CD4-positive, alpha-beta T cell treated with Interleukin-6 for 4 hours (primary cell): ENCODE results near the gene MARCKSL1.
"Not testable (repeated sequence)": the region's sequence is repeated elsewhere in the genome, so short reads cannot be mapped to it uniquely, and the experiment has no call there.

ENCODE experiments used
- DNase-seq: peaks from one replicate; pipeline ENCODE4 v3.0.0-alpha.2; 2020; ENCODE audit warnings: mixed read lengths

The MARCKSL1 gene, protein sequence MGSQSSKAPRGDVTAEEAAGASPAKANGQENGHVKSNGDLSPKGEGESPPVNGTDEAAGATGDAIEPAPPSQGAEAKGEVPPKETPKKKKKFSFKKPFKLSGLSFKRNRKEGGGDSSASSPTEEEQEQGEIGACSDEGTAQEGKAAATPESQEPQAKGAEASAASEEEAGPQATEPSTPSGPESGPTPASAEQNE

DNA sequence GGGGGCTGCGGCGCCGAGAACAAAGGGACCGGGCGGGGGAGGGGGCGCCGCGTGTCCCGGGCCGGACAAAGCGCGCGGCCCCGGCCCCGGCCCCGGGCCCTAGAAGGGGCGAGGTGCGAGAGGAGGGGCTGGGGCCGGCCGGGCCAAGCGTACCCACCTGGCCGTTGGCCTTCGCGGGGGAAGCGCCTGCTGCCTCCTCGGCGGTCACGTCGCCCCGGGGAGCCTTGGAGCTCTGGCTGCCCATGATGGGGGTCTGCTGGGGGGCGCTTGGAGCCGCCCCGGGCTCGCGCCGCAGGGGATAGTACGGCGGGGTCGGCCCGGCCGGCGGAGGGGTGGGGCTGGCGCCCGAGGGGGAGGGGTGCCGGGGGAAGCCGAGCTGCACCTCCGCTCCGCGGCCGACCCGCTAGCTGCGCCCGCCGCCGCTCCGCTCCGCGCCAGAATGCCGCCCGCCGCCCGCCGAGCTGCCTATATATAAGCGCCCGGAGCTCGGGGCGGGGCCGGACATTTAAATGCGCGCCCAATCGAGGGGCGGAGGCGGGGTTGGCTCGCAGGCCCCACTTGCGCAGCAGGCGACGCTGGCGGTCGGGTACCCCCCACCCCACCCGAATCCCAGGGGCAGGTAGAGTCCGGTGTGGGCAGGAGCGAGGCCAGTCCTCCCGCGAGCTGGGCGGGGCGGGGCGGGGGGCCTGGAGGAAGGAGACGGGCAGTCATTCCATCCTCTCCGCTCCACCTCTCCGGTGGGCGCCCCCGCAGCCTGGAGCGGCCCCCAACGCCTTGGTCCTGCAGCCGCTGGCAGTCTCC lies at the start of gene MARCKSL1:
MARCKSL1 (minus strand) TSS at position 444 of the 801 bp plus-strand sequence; CDS start at position 244, 200 bp downstream.
- DNase-seq: peak; percentile 93

DNA sequence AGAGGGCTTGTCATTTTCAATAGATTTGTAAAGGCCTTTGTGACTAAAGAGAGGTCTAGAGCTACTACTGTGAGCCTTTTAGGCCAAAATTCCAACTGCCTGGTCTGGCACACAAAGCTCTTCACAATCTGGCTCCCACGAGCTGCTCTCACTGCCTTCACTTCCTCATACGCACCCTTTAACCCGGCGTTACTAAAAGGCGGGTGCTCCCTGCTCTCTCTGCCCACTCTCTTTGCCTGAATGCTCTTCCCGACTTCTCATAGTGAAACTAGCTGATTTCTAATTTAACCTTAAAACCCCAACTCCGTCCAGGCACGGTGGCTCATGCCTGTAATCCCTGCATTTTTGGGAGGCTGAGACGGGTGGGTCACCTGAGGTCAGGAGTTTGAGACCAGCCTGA lies 44.0 kb upstream of the MARCKSL1 start:
- no peak for DNase-seq

DNA sequence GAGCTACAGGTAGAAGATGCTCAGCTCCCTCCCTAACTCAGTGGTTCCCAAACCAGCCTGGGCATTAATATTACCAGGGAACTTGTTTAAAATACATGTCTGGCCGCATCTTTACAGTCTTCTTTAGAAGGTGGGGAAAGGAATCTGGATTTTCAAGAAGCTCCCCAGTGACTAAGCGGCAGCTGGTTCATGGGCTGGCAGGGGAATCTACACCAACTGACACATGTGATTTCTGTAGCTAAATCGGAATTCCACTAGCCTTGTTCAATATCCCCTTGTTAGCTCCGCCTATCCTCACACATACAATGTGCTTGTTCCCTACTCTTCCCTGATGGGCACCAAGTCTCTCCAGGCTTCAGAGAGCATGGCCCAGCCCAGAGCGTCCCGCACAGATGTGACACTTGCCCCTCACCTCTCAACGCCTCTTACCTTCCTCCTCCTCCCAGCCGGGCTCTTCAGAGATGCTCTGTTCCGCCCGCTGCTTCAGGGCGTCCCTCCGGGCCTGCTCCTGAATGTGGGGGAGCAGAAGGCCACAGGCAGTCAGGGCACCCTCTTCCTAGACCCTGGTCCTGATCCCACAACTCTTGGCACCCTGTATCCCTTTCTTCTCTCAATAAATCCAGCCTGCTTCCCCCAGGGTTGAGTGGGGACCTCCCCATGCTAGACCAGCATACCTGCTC lies 41.6 kb upstream of the MARCKSL1 start:
- no peak for DNase-seq

DNA sequence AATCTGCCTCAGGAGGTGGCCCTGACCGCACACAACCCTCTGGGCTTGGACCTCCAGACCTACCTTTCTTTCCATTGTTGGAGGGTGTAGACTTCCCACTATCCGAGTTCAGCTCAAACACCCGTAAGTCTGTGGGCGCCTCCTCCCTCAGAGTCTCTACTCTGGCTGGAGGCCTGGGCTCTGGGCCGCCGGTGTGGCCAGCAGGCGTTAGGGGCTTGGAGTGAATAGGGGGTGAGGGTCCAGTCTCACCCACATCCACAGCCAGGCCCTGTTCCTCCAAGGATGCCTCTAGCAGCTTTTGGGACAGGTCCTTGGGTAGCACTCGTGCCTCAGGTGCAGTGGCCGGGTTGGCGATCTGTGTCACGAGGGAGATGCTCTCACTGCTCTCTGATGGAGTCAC lies 40.2 kb upstream of the MARCKSL1 start:
- no peak for DNase-seq

DNA sequence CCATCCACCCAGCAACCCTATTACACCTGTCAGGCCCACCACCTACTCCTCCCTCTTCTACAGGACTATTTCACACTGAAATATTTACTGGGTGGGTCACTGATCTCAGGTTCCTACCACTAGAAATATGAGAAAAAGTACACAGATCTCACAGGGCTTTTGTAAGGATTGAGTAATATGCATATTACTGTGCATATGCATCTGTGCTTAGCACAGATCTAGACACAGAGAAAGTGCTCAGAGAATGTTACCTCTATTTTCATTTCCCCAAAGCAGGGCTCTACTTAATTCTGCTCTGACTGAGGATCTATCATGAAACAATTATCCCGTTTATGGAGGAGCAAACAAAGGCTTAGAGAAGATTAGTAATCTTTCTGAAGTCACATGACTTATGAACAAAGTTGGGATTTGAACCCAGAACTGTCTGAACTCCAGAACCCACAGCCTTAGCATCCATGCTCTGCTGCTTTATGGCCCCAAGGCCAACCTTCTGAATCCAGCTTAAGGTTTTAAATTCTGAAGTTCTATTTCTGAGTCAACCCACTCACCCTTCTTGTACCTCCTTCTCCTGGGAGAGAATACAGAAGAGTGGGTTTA lies 38.1 kb upstream of the MARCKSL1 start:
- no peak for DNase-seq

DNA sequence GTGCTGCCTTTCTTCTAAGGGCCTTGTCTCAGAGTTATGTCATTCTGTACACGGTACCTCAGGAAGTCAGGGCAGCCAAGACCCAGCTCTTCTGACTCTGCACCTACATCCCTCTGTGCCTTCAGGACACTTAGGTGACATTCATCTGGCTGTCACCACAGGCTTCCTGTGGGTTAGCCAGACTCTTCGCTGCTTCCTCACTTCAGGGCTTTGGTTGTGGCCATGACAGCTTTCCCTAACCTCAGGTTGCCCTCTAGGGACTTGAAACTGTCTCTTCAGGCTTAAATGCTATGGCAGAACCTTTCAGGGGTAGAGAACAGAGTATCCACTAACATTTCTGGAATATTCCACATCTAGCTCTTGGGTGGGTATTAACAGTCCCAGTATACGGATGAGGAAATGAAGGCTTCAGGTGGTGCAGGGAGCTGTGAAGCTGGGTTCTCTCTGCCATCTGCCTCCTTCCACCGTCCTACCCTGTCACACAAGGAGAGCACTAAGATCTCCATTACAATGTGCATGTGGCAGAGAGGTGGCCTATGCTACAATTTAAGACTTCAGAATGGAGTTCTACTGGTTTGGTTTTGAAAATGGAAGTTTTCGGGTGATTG lies 36.2 kb upstream of the MARCKSL1 start:
- peak; percentile 74 for DNase-seq

DNA sequence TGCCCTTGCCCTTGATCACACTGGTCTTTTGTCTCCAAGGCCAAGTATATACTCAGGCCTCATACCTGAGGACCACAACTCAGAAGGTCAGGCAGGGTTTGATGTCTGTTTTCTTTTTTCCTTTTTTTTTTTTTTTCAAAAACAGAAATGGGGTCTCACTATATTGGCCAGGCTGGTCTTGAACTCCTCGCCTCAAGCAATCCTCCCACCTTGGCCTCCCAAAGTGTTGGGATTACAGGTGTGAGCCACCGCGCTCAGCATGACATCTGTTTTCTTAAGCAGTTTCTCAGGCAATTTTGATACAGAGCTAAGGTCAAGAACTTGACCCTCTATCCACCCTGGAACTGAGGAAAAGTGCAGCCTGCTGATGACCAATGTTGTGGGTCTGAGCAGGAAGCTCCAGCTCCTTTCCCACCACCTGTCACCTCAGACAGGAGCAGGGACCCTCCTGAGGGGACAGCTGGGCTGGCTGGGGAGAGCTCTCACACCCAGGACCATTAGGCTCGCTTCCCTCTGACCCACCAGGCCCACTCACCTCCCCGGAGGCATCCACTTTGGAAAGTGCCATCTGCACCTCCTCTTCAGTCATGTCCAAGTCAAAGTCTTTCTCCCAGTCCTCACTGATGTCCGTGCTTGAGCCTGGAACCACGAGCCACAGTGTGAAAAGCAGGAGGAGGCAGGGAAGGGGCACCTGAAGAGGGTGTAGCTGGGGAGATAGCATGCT lies 32.0 kb upstream of the MARCKSL1 start:
- DNase-seq: no peak

DNA sequence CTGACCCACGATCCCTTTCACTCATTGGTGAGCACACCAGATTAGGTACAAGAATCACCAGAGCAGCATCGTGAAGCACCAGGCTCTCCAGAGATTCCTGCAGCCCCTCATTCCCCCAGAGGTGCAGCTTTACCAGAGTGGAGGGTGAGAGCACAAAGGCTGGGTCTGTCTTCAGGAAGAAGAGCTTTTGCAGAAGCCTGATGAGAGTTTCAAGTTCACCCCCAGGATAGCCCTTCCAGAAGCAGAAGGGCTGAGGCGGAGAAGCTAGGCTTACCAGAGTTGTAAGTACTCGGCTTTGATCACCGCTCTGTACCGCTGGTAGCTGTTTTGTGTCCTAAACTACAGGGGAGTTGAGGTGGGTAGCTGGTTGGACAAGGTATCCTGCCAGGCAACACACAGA lies 29.4 kb upstream of the MARCKSL1 start:
- DNase-seq: no peak

DNA sequence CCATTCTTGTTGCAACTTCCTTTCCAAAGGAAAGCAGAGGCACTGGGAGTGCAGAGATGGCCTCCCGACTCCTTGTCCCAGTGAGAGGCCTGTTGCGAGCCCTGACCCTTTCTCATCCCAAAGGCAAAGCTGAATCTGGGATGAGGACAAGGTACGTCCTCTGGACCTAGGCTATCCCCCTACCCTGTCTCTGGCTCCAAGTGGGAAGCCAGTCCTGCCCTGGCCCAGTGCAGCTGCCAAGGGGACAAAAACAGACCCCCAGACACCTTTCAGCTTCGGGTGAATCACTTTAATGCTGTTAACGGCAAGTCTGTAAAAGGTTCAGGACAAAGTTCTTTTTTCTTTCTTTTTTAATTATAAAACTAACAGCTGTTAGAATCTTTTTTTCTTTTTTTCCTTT lies 28.8 kb upstream of the MARCKSL1 start:
- DNase-seq: no peak

DNA sequence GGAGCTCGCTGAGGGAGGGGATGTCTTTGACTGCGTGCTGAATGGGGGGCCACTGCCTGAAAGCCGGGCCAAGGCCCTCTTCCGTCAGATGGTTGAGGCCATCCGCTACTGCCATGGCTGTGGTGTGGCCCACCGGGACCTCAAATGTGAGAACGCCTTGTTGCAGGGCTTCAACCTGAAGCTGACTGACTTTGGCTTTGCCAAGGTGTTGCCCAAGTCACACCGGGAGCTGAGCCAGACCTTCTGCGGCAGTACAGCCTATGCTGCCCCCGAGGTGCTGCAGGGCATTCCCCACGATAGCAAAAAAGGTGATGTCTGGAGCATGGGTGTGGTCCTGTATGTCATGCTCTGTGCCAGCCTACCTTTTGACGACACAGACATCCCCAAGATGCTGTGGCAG lies 27.7 kb upstream of the MARCKSL1 start:
- DNase-seq: no peak

DNA sequence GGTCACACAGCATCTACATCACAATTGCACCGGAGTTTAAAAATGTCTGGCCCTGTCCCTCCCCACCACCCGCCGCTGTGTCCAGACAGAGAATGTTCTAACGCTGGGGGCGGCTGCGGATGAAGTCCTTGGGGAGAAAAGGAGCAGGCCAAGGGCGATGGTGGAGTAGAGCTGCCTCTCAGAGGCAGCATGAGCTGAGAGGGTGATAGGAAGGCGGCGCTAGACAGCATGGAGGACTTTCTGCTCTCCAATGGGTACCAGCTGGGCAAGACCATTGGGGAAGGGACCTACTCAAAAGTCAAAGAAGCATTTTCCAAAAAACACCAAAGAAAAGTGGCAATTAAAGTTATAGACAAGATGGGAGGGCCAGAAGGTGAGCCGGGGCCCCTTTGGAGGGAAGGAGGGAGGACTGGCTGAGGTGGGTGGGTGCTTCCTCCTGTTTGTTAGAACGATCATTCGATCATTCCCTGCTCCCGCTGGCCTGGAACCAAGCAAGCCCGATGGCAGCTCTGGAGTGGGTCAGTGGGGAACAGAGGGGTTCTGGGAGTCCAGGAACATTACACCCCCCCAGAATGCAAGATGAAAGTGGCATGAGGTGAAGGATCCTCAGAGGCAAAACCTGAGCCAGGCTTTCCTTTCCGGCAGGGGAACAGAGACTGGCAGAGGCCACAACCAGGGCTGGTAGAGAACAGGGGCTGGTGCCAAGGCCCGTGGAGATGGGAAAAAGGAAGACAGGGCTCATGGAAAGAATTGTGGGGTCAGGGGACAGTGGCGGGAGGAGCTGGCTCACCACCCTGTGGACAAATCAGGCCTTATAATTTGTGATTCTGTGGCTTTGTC lies 26.7 kb upstream of the MARCKSL1 start, which contains the start of the genes FAM229A and TSSK3:
FAM229A (minus strand) TSS at position 12 of the 840 bp plus-strand sequence. CDS start 394 bp downstream, outside the sequence.
TSSK3 (plus strand) TSS at position 66 of the 840 bp plus-strand sequence; CDS start at position 229, 163 bp downstream.
- no peak for DNase-seq

DNA sequence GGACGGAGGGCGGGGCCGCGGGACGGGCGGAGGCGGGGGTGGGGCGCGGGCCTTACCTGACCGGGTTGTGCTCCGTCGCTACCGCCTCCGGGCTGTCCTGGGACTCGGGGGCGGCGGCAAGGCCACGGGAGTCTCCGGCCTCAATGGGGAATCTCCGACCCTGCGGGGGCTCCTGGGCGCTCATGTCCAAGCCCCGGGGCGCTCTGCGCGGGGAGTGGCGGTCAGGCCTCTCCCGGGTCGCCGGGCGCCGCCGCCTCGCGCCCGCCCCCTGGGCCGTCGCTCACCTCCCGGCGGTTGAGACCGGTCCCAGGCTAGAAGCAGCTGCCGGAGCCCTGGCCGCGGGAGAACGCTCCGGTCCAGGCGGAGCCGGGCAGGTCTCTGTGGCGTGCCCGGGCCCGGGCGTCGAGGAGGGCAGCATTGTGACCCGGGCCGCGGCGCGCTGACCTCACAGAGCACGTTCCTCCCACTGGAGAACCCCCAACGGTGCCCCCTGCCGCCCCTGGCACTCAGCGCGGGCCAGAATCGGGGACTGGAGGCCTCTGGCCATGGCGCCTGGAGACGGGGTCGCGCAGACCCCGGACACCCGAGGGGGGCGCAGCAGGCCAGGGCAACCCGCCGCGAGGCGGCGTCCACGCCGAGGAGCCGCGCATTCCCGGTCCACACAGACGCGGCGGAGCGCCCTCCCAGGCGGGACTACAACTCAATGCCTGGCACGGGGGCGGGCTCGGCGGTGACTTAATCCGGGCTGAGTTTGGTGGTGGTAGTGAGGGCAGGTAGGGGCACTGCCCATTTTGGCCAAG lies 25.8 kb upstream of the MARCKSL1 start:
- peak; percentile 52 for DNase-seq

DNA sequence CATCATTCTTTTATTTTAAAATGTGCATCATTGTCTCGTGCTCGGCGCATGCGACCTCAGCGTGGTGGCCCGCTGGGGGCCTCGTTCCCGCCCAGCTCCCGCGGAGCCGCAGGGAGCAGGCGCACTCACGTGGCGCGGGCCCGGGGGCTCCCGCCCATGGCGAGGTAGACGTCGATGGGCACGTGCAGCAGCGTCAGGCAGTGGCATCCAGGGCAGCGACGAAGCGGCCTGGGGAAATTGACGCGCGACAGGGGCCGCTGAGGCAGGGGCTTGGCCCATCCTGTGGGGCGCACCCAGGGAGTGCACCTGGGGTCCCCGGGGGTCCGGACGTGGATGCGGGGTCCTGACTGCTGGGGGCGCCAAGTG lies 25.3 kb upstream of the MARCKSL1 start:
- DNase-seq: no peak

DNA sequence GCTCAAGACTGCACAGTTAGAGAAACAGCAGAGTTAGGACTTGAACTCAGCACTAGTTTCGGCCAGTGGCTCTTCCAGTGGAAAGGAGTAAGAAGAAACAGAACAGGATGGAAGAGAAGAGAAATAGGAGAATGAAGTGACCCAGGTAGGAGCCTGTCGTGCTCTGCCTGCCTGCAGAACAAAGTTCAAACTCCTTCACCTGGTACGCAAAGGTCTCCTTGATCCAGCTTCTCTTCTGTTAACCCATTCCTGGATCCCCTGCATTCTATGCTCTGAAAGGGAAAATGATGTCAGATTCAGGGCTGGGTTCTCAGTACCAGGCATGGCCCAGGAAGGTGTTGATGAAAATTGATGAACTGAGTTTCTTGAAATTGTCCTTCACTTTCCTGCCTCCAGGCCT lies 22.4 kb upstream of the MARCKSL1 start:
- no peak for DNase-seq

DNA sequence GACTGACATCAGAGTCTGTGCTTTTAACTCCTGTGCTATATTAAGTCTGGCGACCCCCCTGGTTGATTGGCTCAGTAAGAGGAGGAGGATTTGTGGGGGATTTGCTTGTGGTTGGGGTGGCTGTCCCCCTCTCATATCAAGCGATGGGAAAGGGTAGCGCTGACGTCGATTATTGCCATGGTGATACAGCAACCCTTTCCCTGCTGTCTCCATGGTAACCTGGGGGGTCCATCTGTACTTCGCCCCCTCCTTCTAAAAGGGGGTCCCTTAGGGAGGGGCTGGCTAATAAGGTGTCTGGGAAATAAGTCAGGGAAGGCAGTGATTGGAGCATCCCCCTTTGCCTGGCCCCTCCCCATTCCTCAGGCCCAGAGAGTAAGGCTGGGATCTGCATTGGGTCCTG lies 21.6 kb upstream of the MARCKSL1 start:
- no peak for DNase-seq

DNA sequence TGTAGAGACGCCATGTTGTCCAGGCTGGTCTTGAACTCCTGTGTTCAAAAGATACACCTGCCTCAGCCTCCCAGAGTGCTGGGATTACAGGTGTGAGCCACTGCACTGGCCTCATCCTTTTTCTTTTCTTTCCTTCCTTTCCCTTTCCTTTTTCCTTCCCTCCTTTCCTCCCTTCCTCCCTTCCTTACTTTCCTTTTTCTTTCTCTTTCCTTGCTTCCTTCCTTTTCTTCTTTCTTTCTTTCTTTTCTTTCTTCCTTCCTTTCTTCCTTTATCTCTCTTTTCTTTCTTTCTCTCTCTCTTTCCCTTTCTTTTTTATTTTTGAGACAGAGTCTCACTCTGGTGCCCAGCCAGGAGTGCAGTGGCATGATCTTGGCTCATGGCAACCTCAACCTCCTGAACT lies 20.4 kb upstream of the MARCKSL1 start:
- no peak for DNase-seq

DNA sequence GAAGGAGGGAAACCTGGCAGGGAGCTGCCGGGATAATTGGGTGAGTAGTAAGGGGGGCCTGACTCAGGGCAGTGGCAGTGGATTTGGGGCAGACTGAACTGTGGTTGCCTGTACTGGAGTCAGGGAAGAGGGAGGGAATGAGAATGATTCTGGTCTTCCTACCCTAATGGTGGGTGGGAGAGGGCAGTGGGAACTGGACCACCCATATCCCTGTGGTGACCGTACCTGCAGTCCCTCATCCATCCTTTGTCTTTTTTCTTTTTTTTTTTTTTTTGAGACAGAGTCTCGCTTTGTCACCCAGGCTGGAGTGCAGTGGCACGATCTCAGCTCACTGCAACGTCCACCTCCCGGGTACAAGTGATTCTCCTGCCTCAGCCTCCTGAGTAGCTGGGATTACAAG lies 19.7 kb upstream of the MARCKSL1 start:
- DNase-seq: not testable (repeated sequence)

DNA sequence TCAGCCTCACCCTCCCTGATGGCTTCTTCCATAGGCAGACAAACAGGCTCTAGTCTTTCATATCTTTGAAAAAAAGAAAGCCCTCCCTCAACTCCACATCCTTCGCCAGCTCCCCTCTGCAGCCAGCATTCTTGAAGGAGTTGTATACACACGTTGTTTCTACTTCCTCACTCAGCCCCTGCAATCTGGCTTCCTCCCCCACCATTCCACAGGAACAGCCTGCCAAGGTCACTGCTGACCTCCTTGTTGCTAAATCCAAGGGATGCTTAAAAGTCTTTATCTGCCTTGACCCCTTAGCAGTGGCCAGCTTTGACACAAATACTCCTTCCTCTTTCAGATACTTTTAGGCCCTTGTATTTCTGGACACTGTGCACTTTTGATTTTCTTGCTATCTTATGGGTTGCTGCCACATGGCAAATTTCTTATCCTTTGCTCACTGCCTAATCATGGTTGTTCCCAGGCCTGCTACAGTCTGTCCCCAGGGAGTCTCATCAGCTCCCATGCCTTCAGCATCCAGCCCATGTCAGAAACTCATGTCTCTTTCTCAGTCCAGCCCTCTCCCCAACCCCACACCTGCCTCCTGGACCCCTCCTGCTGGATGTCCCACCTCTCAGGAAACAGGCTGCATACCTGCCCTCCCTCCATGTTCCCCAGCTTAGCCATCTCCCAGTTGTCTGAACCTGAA lies 18.0 kb upstream of the MARCKSL1 start:
- no peak for DNase-seq

DNA sequence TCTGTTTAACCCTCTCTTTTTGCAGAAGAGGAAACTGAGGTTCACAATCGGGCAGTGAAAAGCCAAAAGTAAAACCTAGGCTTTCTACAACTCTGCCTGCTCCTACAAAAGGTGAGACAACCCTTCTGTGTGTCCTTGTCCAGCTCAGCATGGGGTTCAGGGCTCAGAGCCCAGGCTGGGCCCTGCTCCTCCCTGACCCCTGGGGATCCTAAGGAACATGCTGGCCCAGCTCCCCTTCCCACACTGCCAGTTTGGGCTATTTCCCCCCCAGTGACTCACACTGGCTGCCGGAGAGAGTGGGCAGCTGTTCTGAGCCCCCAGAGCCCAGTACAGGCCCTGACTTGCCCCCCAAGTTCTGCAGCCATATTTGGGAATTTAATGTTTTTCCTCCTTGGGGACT lies 17.4 kb upstream of the MARCKSL1 start:
- no peak for DNase-seq
